HL-60 (cell line): Measurements from ENCODE around the gene IL5.

Experiments used
- DNase-seq, 2 experiments: peaks; one replicate each; pipeline ENCODE4 v3.0.0-alpha.2; 2010 to 2020; ENCODE audit warnings: low read depth in 1 of 2, low spot score in 1 of 2
- H3K27ac ChIP-seq: fragments of 250-450 bp; sonication (Bioruptor Pico); replicated peaks from 2 replicates; pipeline ENCODE4 v1.5.1; 2020; ENCODE audit warnings: mild to moderate bottlenecking, moderate library complexity
- H3K27me3 ChIP-seq: fragments of 250-450 bp; sonication (Bioruptor Pico); 2 replicates; pipeline ENCODE4 v1.5.1; 2021; ENCODE audit warnings: mild to moderate bottlenecking, moderate library complexity; ENCODE audit not compliant: insufficient read depth, poor library complexity, severe bottlenecking
- H3K4me3 ChIP-seq: replicated peaks from 2 replicates; pipeline ENCODE4 v1.5.1; 2011; ENCODE audit warnings: mild to moderate bottlenecking, control low read depth, low read length; ENCODE audit not compliant: insufficient read depth
- CTCF ChIP-seq: IDR thresholded peaks from one replicate; pipeline ENCODE4 v1.5.1; 2011; ENCODE audit warnings: low read length, control low read depth, inconsistent platforms; ENCODE audit not compliant: insufficient read depth
- GABPA ChIP-seq: IDR thresholded peaks from 2 replicates; pipeline ENCODE4 v1.6.1; 2012; ENCODE audit warnings: low read depth
- POLR2AphosphoS5 ChIP-seq: IDR thresholded peaks from 2 replicates; pipeline ENCODE4 v1.6.1; 2012; ENCODE audit warnings: low read depth
- REST ChIP-seq: IDR thresholded peaks from 2 replicates; pipeline ENCODE4 v1.6.1; 2012; ENCODE audit warnings: low read depth; ENCODE audit not compliant: insufficient replicate concordance
- SPI1 ChIP-seq: IDR thresholded peaks from 2 replicates; pipeline ENCODE4 v1.6.1; 2012; ENCODE audit warnings: low read depth, mild to moderate bottlenecking, borderline replicate concordance

Gene IL5

DNA sequence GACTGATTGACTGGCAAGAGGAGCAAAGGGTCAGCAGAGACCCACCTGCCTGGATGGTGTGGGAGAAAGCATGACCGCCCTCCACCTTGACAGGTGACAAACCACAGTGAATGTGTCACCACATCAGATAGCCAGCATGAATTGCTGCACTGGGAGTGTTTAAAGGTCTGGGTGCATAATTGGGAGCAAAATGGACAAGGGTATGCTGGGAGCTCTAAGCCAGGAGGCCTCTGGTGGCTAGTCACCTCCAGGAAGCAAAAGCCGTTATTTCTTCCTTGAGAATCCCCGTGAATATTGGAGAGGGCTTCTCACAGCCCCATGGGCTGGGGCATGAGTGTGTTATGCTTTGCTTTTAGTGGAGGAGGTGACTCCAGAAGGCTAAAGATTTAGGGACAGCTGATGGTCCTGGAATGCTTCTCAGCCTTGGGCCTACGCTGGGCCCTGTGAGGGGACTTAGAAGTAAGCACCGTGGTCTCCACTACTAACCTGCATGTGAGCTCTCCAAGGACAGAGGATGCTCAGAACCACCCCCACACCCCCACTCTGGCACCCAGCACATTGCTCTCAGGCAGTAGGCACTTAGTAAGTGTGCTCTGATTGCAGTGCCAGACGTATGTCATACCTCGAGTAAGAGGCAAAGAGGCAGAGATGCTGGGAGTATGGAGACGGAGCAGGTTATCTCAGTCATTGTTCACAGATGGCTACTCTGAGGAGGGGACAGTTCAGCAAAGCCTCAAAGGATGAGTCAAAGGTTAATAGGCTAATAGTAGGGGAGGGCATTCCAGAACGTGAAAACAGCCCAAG is 43.7 kb downstream of the IL5 start:
- Histone ChIP-seq H3K27me3 (no peaks in the 10 kb centered on the region), H3K27ac (no peak overlapping the region)
- DNase-seq: no peak

DNA sequence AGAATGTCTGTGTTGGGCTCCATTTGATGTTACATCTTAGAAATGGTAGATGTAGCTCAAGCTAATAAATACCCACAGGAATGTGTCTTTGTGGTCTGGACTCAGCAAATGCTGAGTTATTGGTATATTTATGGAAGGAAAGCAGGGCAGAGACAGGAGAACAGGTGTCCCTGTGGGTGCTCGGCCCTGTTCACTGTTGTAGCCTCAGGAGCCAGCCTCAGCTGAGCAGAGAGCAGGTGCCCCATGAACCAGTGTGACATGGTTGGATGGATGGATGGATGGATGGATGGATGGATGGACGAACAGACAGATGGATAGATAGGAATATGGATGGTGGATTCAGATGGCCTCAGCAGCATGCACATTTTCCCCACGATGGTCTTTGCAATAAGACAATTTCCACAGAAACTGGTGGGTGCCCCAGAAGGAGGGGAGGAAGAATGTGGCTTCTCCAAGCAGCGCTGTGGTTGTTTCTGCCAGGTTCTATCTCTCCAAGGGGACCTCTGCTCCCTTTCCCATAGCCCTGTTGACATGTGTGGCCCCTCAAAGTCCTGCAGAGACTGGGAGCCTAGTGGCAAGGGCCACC is 44.5 kb downstream of the IL5 start:
- TF ChIP-seq POLR2AphosphoS5: no peak
- no peak for TF ChIP-seq REST
- TF ChIP-seq SPI1: no peak
- Histone ChIP-seq H3K27me3 (no peaks in the 10 kb centered on the region), H3K27ac (no peak overlapping the region), H3K4me3 (no peak overlapping the region)
- DNase-seq: no peak

More for the DNA sequence above, 43.7 kb downstream of the IL5 start:
- TF ChIP-seq REST: no peak
- no peak for TF ChIP-seq POLR2AphosphoS5
- no peak for TF ChIP-seq SPI1
- no peak for TF ChIP-seq CTCF
- TF ChIP-seq GABPA: no peak
- no peak overlapping the region for H3K4me3 ChIP-seq

DNA sequence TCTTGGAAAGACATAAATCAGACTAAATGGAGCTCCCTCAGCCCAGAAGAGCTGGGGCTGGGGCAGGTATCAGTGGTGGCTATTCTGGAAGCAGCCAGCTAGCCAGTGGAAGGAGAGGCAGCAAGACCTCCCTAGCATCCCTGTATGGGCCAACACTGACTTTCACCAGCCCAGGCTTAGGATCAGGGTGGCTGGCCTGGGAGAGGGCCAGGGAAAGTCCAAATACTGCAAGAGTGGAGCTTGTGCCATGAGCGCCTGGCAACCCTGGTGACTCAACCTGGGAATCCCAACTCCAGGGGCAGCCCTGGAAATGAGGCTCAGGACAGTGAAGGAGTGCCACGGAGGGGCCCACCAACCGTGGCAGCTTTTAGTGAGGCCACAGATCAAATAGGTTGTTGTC is 45.2 kb downstream of the IL5 start:
- H3K4me3 ChIP-seq: no peak overlapping the region

DNA sequence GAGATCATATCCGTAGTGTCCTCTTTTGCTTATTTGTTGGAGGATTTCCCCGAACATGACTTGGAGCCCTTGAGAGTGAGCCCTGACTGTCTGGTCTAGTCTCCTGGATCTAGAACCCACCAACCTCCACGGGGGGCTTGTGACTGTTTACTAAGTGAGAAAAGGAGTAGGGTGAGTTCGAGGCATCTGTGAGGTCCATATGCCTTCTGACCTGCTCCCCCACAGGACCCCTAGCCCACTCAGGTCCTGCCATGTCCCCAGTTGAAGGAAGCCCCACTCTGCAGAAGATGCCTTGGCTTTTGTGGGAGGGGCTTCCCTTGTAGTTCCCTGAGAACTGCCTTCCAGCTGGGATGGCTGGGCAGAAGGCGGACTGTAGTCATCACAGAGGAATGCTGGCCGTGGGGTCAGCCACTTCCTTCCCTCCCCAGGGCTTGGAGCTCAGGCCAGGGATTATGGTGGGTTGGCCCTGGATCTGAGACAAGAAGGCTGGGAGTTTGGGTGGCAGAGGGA is 45.8 kb downstream of the IL5 start:
- H3K27me3 ChIP-seq: no peaks in the 10 kb centered on the region
- H3K4me3 ChIP-seq: no peak overlapping the region; the same call in 1 of the 2 replicates
- TF ChIP-seq CTCF (no peak), REST (no peak), POLR2AphosphoS5 (no peak), GABPA (no peak), SPI1 (no peak)
- no peak for DNase-seq
- H3K27ac ChIP-seq: no peak overlapping the region

More for the DNA sequence above, 45.2 kb downstream of the IL5 start:
- no peak for DNase-seq
- no peak overlapping the region for H3K27ac ChIP-seq
- no peaks in the 10 kb centered on the region for H3K27me3 ChIP-seq
- TF ChIP-seq GABPA: no peak
- TF ChIP-seq SPI1: no peak
